ENCODE data around the gene TENM4.

DNA sequence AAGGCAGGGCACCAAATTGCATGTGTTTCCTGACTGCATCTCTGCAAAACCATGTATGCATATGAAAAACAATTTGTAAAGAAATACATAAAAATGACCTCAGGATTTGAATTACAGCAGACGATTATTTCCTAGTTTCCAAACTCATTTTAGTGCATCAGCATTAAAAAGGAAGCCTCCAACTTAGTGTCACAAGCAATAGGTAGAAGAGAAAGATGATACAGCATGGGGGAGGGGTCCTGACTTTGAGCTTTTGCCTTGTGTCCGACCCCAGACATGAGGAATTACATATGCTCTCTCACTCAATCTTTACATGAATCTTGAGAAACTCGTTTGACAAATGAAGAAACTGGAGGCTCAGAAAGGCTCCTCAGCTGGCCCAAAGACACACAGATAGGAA lies 571.5 kb downstream of the TENM4 start:
- TF ChIP-seq YY1 (IDR thresholded peaks at IDR 0.05; ENCODE audit: low read depth) (no peak), TAF1 (IDR thresholded peaks at IDR 0.05; ENCODE audit: low read depth) (no peak), EP300 (IDR thresholded peaks at IDR 0.05; ENCODE audit: borderline replicate concordance) (no peak), RAD21 (IDR thresholded peaks at IDR 0.05; ENCODE audit: low read depth) (no peak)
- TF ChIP-seq, protein P1, sequence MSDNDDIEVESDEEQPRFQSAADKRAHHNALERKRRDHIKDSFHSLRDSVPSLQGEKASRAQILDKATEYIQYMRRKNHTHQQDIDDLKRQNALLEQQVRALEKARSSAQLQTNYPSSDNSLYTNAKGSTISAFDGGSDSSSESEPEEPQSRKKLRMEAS (IDR thresholded peaks at IDR 0.05), result no peak

Measured in Ishikawa (cell line).